HG02973 (cell line): ENCODE results near the gene PLCB3.

Source experiments
- ATAC-seq: cut with Tn5 transposase; IDR thresholded peaks from one replicate; pipeline ENCODE4 v1.9.1; 2021; ENCODE audit warnings: moderate library complexity; ENCODE audit not compliant: unreplicated experiment

The PLCB3 gene

DNA sequence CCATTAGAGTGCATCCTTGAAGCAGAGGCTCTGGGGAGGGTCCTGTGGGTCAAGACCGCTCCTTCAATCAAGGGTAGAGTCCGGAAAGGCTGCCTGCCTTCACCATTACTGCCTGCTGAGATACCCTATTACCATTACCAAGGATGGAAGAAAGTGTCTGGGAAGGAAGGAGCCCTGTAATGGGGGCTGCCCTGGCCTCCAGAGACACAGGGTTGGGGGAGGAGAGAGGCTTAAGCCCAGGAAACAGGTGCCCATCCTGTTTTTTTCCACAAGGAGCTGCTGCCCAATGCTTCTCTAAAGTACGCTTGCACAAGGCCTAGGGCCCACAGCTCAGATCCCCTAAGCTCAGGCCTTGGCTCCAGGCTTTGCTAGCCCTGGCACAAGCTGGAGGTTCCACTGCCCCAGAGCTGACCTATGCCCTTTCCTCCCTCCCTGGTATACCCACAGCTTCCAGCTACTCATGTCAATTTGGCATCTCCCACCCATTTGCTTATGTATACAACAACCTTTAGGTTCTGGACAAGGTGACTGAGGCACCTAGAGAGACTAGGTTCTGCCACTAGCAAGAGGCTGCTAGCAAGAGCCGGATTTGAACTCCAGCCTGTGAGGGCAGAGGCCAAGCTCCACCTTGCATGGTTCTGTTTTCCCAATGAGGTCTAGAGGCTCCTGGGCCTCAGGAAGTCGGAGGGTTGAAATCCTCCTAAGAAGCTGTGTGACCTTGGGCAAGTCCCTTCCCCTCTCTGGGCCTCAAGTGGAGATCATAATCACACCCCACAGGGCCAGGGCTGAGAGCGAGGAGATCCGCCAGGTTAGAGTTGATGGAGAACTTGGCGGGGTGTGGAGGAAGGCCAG lies 1.5 kb upstream of the PLCB3 start:
- no peak for ATAC-seq

DNA sequence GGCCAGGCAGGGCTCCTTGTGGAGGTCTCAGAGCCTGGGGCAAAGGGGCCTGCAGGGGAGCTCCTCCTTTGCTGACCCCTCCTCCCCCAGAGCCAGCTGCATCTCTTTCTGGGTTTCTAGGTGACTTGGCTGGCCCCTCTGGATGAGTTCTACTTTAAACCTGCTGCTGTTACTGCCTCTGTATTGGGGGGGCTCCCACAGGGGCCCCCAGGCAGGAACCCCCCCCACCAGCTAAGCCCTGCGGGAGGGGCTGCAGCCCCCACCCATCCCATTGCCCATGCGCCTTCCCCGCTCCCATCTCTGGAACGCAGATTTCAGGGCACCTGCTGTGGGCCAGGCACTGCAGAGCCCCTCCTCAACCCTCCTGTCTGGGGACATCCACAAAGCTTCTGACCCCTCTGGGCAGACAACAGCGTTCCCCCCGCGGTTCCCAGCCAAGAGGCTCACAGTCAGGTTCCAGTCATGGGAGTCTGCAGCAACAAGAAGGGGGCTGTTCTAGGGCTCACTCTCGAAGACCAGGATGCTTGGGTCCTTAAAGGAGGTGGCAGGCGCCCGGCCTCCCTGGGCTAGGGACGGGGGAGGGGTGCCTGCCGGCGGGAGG lies 815 bp upstream of the PLCB3 start:
- ATAC-seq: no peak

- no peak for ATAC-seq
Measured at GRCh38 chr11:64251753-64252002, 348 bp downstream of the PLCB3 start.

DNA sequence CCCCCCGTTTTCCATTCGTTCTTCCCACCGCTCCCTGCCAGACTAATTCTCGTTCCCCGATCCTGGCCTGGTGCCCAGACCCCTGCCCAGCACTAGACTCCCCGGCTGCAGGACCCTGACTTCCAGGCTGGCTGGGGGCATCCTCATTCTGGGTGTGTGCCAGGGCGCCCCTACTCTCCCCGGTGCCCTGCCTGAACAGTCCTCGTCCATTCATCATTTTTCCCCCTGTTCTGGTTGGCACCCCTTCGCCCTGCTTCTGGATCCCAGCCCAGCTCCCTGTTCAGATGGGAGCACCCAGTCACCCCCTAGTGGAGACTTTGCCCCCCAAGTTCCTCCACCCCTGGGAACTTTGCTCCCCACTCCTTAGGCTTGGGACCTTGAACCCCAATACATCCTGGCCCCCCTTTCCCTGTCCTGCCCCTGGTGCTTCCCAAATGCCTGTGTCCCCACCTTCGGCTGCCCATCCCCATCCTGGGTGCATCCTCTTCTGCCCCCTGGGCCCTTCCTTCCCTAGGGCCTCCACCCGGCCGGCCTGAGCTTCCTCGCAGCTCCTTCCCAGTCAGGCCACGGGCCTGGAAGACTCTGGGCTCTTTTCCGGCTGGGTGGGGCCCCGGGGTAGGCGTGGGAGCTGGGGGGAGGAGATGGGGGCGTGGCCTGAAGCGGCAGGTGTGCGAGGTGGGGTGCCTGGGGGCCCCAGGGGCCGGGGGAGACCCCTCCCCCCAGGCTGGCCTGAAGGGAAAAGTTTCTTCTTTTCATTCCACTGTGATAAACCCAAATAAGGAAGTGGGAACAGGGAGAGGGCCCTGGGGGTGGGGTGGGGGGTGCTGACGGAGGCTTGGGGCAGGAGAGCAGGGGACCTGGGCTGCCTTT lies 908 bp downstream of the PLCB3 start:
- no peak for ATAC-seq

GRCh38 chr11:64253043-64253442 lies 1.7 kb downstream of the PLCB3 start:
- no peak for ATAC-seq

DNA sequence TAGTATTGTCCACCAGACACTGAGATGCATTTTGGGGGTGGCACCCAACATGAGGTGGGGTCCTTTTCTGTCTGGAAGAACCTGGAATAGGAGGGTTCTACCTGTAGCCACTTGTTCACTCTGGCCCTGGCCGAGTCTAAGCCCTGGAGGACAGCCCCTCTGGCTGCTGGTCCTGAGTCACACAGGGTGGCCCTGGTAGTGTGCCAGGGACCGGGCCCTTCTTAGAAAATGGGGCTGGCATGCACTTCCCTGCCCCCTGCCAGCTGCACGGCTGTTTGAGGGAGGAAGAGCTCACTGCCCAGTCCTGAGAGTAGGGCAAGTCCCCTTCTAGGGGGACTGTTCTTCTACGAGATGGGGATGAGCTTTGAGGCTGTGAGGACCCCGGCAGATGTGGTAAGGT lies 2.2 kb downstream of the PLCB3 start:
- ATAC-seq: no peak

DNA sequence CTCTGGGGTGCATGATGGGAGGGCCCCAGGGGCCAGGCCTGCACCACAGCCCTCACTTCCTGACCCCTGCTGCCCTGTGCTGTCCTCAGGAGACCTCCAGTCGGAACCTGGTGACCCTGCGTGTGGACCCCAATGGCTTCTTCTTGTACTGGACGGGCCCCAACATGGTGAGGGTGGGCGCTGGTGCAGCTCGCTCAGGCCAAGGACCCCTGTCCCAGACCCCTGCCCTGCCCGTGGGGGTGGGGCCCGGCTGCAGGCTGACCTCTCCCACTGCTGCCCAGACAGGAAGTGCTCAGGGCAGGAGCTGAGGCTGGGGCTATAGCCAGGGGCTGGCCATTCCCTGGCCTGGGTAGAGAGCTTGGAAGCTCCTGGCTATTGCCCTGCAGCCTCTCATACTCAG lies 3.0 kb downstream of the PLCB3 start:
- no peak for ATAC-seq

GRCh38 chr11:64255135-64256128 lies 4.1 kb downstream of the PLCB3 start:
- ATAC-seq: no peak

- no peak for ATAC-seq
Measured at GRCh38 chr11:64256300-64256699, 5.0 kb downstream of the PLCB3 start.

GRCh38 chr11:64258356-64258755 lies 7.0 kb downstream of the PLCB3 start:
- no peak for ATAC-seq

DNA sequence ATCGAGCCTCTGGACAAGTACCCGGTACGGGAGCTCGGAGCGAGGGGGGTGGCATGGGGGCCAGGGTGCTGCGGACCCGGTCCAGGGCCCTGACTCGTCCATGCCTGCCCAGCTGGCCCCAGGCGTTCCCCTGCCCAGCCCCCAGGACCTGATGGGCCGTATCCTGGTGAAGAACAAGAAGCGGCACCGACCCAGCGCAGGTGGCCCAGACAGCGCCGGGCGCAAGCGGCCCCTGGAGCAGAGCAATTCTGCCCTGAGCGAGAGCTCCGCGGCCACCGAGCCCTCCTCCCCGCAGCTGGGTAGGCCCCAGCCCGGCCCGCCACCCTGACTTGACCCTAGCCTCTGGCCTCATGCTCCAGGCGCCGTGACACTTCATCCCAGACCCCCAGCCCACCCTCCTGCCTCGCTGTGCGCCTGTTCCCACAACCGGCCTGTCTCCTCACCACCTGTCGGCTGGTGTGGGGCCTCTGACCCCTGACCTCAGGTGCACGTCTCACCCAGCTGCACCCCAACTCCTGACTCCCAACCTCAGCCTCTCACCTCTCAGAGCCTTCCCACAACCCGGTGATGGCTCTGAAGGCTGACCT lies 7.7 kb downstream of the PLCB3 start:
- ATAC-seq: no peak

DNA sequence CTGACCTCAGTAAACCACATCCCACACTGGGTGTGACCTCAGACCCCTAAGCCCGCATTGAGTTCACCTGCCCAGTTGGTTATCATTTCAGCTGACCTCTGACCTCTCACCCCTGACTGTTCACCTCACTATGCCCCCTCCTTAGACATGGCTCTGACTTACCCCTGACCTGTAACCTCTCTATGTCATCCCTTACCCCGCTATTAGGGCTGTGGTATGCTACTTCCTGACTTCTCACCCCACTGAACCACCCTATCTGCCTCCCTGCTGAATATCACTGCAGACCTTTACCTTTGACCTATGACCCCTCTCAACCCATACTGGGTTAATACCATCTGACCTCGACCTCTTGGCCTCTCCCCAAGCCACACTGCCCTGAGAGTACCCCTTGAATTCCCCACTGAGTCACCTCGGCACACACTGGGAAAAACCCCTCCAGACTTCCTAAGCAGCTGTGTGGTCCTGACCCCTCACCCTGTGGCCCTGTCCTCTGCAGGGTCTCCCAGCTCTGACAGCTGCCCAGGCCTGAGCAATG lies 8.3 kb downstream of the PLCB3 start:
- no peak for ATAC-seq

DNA sequence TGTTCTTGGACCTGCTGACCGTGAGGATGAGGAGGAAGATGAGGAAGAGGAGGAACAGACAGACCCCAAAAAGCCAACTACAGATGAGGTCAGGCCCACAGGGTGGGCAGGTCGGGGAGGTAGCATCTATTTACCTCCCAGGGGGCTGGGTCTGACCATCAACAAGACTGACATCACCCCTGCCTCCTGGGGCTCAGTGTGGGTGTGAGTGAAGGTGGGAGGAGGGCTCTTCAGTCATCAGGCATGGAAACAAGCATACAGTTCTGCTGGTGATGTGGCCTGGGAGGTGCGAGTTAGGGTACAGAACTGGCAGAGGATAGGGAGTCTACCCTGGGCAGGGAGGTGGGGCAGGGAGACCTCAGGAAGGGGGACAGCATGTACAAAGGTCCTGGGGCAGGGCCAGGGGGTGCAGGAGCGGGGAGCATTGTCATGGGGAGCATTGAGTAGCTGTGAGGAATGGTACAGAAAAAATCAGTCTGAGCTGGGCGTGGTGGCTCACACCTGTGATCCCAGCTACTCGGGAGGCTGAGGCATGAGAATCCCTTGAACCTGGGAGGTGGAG lies 8.9 kb downstream of the PLCB3 start:
- ATAC-seq: no peak

DNA sequence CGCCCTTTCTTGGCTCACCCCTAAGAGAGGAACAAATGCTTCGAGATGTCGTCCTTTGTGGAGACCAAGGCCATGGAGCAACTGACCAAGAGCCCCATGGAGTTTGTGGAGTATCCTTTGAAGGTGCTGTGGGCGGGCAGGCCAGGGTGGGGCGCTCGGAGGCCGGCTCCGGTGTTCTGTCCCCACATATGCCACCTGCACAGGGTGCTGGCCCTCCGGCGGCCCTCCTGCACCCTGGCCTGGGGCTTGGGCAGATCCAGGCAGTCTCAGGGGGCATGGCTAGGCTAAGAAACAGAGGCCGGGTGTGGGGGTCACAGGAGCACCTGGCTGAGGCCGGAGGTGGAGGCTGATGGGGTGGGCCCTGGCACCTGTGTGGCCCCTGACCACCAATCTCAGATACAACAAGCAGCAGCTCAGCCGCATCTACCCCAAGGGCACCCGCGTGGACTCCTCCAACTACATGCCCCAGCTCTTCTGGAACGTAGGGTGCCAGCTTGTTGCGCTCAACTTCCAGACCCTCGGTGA lies 10.3 kb downstream of the PLCB3 start:
- ATAC-seq: no peak

DNA sequence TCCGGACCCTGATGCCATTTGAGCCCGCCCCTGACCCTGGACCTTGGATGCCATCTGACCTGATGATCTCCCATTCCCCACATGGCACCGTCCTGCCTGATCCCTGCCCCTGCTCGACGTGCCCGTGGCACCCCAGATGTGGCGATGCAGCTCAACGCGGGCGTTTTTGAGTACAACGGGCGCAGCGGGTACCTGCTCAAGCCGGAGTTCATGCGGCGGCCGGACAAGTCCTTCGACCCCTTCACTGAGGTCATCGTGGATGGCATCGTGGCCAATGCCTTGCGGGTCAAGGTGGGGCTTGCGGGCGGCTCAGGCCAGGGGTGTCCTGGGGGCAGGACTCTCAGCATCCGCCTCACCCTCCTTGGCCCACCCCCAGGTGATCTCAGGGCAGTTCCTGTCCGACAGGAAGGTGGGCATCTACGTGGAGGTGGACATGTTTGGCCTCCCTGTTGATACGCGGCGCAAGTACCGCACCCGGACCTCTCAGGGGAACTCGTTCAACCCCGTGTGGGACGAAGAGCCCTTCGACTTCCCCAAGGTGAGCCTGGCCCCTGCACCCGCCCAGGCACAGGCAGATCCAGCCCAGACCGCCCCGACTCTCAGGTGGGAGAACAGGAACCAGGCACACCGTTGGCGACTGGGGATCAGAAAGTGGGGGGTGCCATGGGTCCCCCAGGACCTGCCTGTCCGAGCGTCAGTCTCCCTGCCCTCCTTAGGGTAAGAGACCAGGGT lies 11.1 kb downstream of the PLCB3 start:
- ATAC-seq: no peak

DNA sequence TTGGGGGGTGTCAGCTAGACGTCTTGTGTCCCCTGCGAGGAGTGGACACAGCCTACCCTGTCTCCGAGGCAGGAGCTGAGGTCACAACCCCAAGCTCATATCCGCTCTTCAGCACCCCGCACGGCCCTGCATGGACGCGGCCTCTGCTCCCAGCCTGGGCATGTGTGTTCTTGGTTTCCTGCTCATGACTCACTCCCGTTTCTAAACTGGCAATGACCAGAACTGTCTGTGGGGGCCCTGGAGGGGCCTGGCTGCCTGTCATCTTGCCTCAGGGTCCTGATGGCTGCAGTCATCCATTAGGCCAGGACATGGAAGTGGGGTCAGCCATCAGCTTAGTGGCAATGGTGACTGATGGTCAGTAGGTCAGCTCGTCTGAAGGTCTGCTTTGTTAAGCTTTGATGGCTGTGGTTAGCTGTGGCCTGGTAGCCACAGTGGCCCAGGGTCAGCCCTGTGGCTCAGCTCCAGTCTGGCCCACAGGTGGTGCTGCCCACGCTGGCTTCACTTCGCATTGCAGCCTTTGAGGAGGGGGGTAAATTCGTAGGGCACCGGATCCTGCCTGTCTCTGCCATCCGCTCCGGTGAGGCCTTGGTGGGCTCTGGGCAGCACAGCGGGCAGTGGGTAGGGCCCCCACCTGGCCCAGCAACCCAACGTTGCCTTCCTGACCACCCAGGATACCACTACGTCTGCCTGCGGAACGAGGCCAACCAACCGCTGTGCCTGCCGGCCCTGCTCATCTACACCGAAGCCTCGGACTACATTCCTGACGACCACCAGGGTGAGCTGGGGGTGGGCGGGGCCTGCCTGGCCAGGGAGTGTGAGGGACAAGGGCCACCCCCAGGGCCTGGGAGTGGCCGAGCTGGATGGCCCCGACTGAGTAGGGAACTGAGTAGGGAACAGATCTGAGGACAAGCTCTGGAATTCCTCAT lies 12.0 kb downstream of the PLCB3 start:
- ATAC-seq: no peak

DNA sequence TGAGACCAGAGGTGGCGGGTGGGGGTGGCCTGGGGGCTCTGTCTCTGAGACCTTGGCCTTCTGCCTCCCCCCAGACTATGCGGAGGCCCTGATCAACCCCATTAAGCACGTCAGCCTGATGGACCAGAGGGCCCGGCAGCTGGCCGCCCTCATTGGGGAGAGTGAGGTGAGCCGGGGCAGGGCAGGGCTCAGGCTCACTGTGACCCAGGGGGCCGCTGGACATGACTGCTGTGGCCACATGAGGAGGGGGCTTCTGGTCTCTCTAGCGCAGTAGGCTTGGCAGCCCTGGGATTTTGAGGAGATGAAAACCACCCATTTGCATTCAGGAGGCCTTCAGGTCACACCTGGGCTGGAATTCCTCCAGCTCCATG lies 12.6 kb downstream of the PLCB3 start:
- no peak for ATAC-seq

DNA sequence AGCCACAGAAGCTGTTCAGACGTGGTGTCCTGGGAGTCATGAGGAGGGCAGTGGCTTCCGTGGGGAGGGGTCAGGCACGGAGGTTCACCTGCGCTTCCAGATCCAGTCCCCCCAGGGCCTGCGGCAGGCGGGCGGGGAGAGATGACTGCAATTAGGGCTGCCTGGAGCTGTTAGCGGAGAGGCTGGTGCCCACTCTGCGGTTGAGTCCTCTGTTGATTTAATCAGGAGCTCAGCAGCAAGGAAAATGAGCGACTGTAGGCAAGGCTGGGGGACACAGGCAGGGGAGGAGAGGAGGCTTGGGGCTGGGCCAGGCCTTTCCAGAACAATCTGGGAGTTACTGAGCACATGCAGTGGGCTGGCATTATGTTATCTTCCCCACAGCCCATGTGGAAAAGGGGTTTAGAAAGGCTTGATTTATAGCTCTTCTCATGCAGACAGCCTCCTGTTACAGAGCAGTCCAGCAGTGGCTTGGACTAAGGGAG lies 13.1 kb downstream of the PLCB3 start:
- no peak for ATAC-seq
